GM12865 (cell line): ENCODE measurements around the gene CLDN4.

ENCODE experiments used
- DNase-seq: peaks from one replicate; pipeline ENCODE4 v3.0.0; 2010; ENCODE audit warnings: low read depth
- H3K4me3 ChIP-seq: 2 replicates; pipeline ENCODE4 v1.5.1; 2011; ENCODE audit warnings: mild to moderate bottlenecking, low read depth, low read length, control low read depth
- CTCF ChIP-seq: IDR thresholded peaks from 2 replicates; pipeline ENCODE4 v1.5.1; 2011; ENCODE audit warnings: low read length, control low read depth, low read depth, inconsistent platforms; ENCODE audit not compliant: insufficient read depth; ENCODE audit errors: missing control alignments

CLDN4 gene

GRCh38 chr7:73870041-73870492 lies 39.3 kb downstream of the CLDN4 start:
- no peak overlapping the region for H3K4me3 ChIP-seq
- TF ChIP-seq CTCF = no peak
- no peak for DNase-seq

GRCh38 chr7:73871163-73872011 lies 40.6 kb downstream of the CLDN4 start:
- no peak overlapping the region for H3K4me3 ChIP-seq
- TF ChIP-seq CTCF = no peak
- no peak for DNase-seq

- TF ChIP-seq CTCF = no peak
Measured at GRCh38 chr7:73872056-73872908, 41.5 kb downstream of the CLDN4 start.

GRCh38 chr7:73876361-73876760 lies 45.6 kb downstream of the CLDN4 start:
- H3K4me3 ChIP-seq = no peak overlapping the region
- no peak for TF ChIP-seq CTCF
- DNase-seq = no peak

More at GRCh38 chr7:73872056-73872908, 41.5 kb downstream of the CLDN4 start:
- H3K4me3 ChIP-seq = no peak overlapping the region
- DNase-seq = no peak

GRCh38 chr7:73876973-73877372 lies 46.2 kb downstream of the CLDN4 start:
- DNase-seq = no peak
- no peak for TF ChIP-seq CTCF
- no peak overlapping the region for H3K4me3 ChIP-seq

GRCh38 chr7:73879977-73880681 lies 49.3 kb downstream of the CLDN4 start:
- DNase-seq = no peak
- H3K4me3 ChIP-seq = no peak overlapping the region

More at GRCh38 chr7:73879977-73880681, 49.3 kb downstream of the CLDN4 start:
- TF ChIP-seq CTCF = no peak
